GM21381 (cell line): Measurements from ENCODE around the gene COL12A1.
A peak's percentile ranks its signal among the peaks of the same experiment; 100 is the strongest.

Experiments used
- ATAC-seq: cut with Tn5 transposase; IDR thresholded peaks from one replicate; pipeline ENCODE4 v1.9.1; 2021; ENCODE audit warnings: mild to moderate bottlenecking, moderate library complexity; ENCODE audit not compliant: unreplicated experiment

The COL12A1 gene

DNA sequence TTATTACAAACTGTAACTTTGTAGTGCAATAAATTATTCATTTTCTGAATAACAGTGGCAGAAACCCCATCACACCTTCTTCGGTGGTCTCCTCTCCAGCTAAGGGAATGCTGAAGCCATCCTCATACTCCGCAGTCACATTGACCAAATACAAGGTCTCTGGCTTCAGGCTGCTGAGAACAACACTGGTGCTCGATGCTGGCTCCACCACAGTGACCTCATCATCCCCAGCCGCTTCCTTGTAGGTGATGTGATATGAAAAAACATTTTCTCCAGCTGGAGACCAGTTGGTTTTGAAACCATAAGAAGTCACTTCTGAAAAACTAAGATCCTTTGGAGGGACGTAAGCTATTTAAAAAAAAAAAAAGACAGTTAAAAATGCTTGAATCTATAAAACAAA is 25.0 kb downstream of the COL12A1 start:
- ATAC-seq = no peak

GRCh38 chr6:75178757-75179156 is 27.1 kb downstream of the COL12A1 start:
- no peak for ATAC-seq

GRCh38 chr6:75176076-75176582 is 29.7 kb downstream of the COL12A1 start:
- no peak for ATAC-seq

GRCh38 chr6:75171986-75172385 is 33.9 kb downstream of the COL12A1 start:
- ATAC-seq = no peak

GRCh38 chr6:75171567-75171966 is 34.3 kb downstream of the COL12A1 start:
- no peak for ATAC-seq

- no peak for ATAC-seq
These were observed 34.9 kb downstream of the COL12A1 start for GRCh38 chr6:75170691-75171560.

GRCh38 chr6:75169689-75170586 is 35.9 kb downstream of the COL12A1 start:
- ATAC-seq = no peak

DNA sequence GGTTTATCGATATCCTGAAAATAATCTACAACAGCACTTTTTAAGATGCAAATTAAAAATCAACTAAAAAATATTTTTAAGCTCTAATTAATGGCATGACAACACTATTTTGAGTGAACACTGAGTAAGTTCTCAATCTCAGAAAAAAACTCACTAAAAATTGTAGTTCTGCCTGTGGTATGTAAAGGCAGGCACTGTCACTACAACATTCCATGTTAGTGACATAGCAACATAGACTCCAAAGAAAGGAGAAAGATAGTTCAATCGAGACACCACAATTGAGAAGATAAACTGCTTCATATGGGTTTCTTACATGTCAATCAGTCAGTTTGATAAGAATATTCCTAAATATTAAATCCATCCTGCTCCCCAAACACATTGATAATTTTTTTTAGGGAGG is 38.0 kb downstream of the COL12A1 start:
- ATAC-seq = no peak

- no peak for ATAC-seq
These were observed 38.5 kb downstream of the COL12A1 start for GRCh38 chr6:75167325-75167724.

- ATAC-seq = no peak
These were observed 39.1 kb downstream of the COL12A1 start for GRCh38 chr6:75166773-75167172.

GRCh38 chr6:75166236-75166635 is 39.6 kb downstream of the COL12A1 start:
- no peak for ATAC-seq

DNA sequence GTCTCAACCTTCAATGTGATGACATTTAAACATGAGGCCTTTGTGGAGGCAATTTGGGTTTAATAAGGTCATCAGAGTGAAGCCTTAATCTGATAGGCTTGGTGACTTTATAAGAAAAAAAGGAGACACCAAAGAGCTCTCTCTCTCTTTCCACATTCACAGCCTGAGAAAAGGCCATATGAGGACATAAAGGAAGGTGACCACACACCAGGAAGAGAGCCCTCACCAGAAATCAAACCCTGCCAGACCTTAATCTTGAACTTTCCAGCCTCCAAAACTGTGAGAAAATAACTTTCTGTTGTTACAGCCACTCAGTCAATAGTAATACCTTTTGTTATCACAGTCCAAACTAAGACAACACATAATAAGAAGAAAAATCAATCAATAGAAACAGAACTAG is 47.7 kb downstream of the COL12A1 start:
- ATAC-seq = no peak

GRCh38 chr6:75157336-75157735 is 48.5 kb downstream of the COL12A1 start:
- ATAC-seq = no peak

DNA sequence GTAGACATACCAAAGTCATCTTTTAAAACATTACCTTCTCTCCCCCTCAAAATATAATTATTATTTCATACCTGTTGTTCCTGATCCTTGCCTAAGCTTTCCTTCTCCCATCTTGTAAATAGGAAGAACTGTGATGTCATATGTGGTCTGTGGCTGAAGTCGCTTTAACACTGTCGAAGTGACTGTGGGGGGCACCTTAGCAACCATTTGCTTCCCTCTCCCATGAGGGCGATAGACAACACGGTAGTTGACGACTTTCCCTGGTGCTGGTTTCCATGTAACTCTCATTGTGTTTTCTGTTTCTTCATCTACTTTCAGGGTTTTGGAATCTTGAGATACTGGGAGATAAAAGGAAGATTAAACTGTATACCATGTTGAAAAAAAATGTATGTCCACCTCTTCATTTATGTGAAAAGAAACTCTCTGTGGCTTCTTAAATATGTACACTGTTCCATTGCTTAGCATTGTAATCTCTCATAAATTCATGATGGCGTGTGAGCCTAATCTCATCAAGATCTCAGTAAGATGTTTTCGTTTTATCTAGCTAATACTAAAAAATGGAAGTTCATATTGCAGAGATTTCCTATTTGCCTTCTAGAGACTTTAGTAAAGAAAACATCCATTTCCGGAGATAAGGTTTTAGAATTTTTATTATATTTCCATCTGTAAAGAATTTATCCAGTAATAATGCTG is 49.5 kb downstream of the COL12A1 start:
- no peak for ATAC-seq

DNA sequence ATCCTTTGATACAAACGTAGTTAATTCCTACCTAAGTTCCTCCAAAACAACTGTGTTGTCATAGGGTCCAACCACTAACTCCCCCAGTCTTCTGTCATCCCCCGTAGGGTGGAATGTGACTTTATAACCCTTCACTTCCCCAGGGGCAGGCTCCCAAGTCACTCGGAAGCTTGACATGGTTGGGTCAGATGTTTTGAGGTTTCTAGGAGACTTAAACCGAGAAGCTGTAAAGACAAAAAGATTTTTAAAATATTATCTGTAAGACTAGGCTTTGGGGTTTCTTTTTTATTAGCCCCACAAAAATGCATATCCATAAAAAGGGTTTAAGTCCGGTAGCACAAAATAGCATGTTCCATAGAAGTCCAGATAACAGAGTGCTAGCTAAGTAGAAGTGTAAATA is 50.2 kb downstream of the COL12A1 start:
- ATAC-seq = no peak

GRCh38 chr6:75154973-75155372 is 50.9 kb downstream of the COL12A1 start:
- no peak for ATAC-seq

- no peak for ATAC-seq
These were observed 55.0 kb downstream of the COL12A1 start for GRCh38 chr6:75150685-75151412.

- no peak for ATAC-seq
These were observed 56.2 kb downstream of the COL12A1 start for GRCh38 chr6:75149696-75150095.

DNA sequence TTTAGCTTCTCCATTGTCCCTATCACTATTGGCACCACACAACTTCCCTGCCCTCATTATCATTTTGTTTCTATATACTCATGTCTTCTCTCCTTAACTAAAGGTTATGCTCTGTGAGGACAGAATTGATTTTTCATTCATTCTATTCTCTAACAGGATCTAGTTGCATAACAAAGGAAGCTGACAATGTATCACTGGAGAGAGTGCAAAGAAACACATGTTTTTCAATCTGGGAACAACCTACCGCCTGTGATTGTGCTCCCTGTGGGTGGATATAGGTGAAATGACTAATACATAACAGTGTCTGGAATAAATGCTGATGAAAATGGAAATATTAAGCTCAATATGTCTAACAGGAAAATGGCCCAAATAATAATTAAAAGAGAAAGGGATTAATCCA is 56.6 kb downstream of the COL12A1 start:
- no peak for ATAC-seq

DNA sequence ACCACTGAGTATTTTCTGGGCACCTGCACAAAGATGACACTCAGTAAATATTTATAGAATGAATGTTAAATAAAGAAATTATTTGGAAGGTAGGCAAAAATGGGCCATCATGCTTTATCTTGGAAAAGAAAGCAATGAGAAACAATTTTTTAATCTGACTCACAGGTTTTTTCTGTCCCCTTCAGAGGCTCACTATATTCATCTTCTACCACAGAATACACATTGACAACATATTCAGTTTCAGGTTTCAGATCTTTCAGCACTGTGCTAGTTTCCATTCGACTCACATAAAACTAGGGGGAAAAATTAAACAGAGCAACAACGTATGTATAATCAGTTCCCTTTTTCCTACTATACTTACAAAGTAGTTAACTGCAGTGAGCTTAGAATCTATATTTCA is 58.3 kb downstream of the COL12A1 start:
- ATAC-seq = peak; percentile 97
